LNCaP clone FGC (cell line): ENCODE measurements around the gene WNT9A.

ENCODE experiments used
- DNase-seq: peaks from one replicate; pipeline ENCODE4 v3.0.0-alpha.2; 2011; ENCODE audit warnings: low read depth
- H3K4me3 ChIP-seq: 2 replicates; pipeline ENCODE4 v1.5.1; 2011; ENCODE audit warnings: mild to moderate bottlenecking, low read depth, low read length, control low read depth
- CTCF ChIP-seq: IDR thresholded peaks from 2 replicates; pipeline ENCODE4 v1.5.1; 2012; ENCODE audit warnings: mild to moderate bottlenecking; ENCODE audit not compliant: control insufficient read depth, insufficient read depth; ENCODE audit errors: extremely low read depth

WNT9A gene

GRCh38 chr1:227944090-227944930, 3.4 kb downstream of the WNT9A start:
- DNase-seq, result no peak
- H3K4me3 ChIP-seq, result no peak overlapping the region
- TF ChIP-seq CTCF, result no peak

- no peak overlapping the region for H3K4me3 ChIP-seq
- TF ChIP-seq CTCF, result no peak
- DNase-seq, result no peak
Observed at GRCh38 chr1:227943381-227944089, 4.2 kb downstream of the WNT9A start.

- no peak for TF ChIP-seq CTCF
- DNase-seq, result no peak
- no peak overlapping the region for H3K4me3 ChIP-seq
Observed at GRCh38 chr1:227942716-227943261, 4.9 kb downstream of the WNT9A start.

GRCh38 chr1:227942021-227942715, 5.6 kb downstream of the WNT9A start:
- no peak for TF ChIP-seq CTCF
- DNase-seq, result no peak
- no peak overlapping the region for H3K4me3 ChIP-seq

- H3K4me3 ChIP-seq, result no peak overlapping the region
- DNase-seq, result no peak
- no peak for TF ChIP-seq CTCF
Observed at GRCh38 chr1:227941509-227942020, 6.2 kb downstream of the WNT9A start.

- no peak for DNase-seq
- no peak for TF ChIP-seq CTCF
Observed at GRCh38 chr1:227940791-227941241, 6.9 kb downstream of the WNT9A start.

More at GRCh38 chr1:227940791-227941241, 6.9 kb downstream of the WNT9A start:
- H3K4me3 ChIP-seq, result no peak overlapping the region
